Spleen (tissue), 7 donors: Measurements from ENCODE around the gene PVALEF.

Experiments used
- POLR2A ChIP-seq, 3 donors: fragments of 450-650 bp; IDR thresholded peaks; one replicate each; pipeline ENCODE4 v1.5.1; 2017; ENCODE audit warnings: antibody characterized with exemption in 3 of 3, mild to moderate bottlenecking in 1 of 3
- POLR2AphosphoS5 ChIP-seq, 3 donors: sonication (generic); formaldehyde crosslinking; IDR thresholded peaks; one replicate each; pipeline ENCODE4 v1.5.1; 2017; ENCODE audit warnings: antibody characterized with exemption in 3 of 3
- TF ChIP-seq, protein P1 (sequence below), 11 experiments: fragments of 200-600 bp in 7 of 11; fragments of 450-650 bp in 4 of 11; sonication (generic) in 4 of 11; IDR thresholded peaks in 8 of 11; conservative IDR thresholded peaks in 3 of 11; 1 replicate in 7 of 11; 2 replicates in 4 of 11; pipeline versions ENCODE4 v1.4.0 to v1.8.0; 2016 to 2021; ENCODE audit warnings: antibody characterized with exemption in 11 of 11, inconsistent platforms in 4 of 11, mild to moderate bottlenecking in 1 of 11
- donor health status: DM: no; HTN: no; CAD: no; lungs with moderate emphysema.
- donor health status: DM: no; HTN: no; CAD: no.
- donor health status: DM: no; HTN: no; CAD: no.

DNA sequence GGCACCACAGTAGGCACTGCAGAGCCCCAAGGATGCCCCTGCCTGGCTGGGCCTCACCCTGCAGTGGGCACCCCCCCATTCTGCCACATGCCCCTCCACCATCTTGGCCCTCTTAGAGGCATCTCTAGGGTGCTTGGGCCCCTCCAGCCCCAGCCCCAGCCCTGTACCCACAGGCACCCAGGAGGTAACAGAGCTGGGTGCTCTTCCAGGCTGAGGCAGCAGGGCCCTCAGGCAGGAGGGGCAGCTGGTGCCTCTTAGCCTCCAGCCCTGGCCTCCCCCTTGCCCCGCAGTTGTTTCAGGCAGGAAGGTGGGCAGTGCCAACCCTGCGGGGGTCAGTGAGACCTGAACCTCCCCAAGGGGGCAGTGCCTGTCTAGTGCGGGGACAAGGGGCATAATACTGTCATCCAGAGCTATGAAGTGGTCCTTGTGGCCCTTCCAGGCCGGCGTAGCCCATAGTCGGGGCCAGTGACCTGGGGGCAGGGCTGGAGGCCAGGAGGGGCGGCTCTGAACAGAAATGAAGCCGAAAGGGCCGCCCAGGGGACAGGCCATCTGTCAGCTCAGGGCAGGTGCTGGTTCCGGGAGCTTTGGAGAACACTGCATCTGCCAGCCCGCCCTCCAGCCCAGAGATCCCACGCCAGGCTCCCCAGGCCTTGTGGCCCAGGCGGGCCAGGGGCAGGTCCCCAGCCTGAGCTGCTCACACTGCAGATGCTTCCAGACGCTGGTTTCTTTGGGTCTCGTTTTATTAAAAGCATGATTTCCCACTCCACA, 5.6 kb downstream of the PVALEF start:
- no peak for TF ChIP-seq POLR2AphosphoS5 (IDR thresholded peaks at IDR 0.05)
- TF ChIP-seq, protein P1, sequence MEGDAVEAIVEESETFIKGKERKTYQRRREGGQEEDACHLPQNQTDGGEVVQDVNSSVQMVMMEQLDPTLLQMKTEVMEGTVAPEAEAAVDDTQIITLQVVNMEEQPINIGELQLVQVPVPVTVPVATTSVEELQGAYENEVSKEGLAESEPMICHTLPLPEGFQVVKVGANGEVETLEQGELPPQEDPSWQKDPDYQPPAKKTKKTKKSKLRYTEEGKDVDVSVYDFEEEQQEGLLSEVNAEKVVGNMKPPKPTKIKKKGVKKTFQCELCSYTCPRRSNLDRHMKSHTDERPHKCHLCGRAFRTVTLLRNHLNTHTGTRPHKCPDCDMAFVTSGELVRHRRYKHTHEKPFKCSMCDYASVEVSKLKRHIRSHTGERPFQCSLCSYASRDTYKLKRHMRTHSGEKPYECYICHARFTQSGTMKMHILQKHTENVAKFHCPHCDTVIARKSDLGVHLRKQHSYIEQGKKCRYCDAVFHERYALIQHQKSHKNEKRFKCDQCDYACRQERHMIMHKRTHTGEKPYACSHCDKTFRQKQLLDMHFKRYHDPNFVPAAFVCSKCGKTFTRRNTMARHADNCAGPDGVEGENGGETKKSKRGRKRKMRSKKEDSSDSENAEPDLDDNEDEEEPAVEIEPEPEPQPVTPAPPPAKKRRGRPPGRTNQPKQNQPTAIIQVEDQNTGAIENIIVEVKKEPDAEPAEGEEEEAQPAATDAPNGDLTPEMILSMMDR (IDR thresholded peaks at IDR 0.05 in 8 of 11, conservative IDR thresholded peaks at IDR 0.05 in 3 of 11) = no peak
- no peak for TF ChIP-seq POLR2A (IDR thresholded peaks at IDR 0.05)
